MV-4-11 (cell line): Measurements from ENCODE around the gene RILPL2.
"Not testable (repeated sequence)": the region's sequence is repeated elsewhere in the genome, so short reads cannot be mapped to it uniquely, and the experiment has no call there.

Experiments
- DNase-seq: peaks from one replicate; lab custom pipeline; 2025; lab: John Stamatoyannopoulos, UW

Gene RILPL2

DNA sequence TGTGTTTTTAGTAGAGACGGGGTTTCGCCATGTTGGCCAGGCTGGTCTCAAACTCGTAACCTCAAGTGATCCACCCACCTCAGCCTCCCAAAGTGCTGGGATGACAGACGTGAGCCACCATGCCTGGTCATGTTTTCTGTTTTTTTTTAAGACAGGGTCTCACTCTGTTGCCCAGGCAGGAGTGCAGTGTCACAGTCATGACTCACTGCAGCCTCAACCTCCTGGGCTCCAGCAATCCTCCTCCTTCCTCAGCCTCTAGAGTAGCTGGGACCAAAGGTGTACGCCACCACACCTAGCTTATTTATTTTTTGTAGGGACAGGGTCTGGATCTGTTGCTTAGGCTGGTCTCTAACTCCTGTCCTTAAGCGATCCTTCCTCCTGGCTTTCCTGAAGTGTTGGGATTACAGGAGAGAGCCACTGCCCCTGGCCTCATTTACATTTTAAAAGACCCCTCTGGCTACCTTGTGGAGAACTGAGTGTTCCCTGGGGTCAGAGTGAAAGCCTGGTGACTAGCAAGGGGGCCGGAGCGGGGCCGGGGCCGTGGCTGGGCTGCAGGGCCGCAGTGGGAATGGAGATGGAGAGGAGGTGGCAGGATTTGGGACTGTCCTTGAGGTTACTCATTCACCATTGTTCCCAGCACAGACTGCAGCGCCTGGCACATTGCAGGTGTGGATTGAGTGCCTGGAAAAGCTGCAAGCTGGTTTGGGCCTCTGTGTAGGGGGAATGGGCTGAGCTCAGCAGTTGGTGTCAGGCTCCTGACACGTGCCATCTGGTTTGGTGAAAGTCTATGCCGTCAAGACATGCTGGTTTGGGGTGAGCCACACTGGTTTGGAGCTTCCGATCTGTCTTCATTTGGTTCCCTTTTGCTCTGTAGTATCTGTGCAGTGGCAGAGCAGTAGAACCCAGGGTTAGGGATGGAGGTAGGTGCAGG, 34.5 kb downstream of the RILPL2 start:
- peak; percentile 48 for DNase-seq

DNA sequence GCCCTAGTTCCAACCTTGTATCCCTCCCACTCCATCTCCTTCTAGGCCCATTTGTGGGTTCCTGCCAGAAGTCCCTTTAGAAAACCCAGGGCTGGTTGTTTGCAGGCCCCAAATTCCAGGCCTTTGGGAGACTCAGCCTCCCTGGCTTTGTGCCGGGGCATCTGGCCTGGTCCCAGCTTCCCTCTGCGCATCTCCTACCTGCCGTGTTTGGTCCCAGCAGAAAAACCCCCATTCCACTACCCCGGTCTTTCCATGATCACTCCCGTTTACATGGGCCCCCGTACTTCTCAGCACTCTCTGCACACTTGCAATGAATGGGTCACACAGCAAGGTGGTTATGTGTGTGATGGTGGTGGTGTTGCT, 37.2 kb downstream of the RILPL2 start:
- DNase-seq, result no peak

DNA sequence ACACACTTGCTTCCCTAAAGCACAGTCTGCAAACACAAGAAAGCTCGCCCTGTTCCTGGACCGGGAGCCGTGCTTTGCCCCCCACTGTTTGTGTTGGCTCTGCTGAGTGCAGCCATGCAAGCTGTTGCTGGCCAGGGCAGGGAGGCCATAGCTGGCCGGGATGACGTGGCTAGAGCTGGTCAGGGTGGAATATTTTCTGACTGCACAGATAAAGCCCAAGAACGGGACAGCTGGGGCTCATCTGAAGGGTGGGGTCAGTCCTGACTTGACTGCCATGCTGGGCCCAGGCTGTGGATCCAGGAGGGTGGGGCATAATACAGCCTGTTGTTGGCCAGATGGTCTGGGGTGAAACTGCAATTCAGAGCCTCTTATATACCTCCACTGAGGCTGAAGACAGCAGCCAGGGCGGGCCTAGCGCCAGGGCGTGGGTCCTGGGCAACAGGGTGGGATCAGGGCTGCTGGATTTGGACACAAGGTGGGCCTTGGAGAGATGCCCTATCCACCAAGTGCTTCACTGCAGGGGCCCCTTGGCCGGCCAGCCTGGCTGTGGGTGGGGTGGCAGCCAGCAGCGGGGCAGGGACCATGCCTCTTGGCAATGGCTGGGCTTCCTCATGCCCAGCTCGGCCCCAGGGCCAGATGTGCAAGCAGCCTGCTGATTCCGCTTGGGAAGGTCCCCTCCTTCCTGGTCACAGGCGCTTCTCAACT, 37.8 kb downstream of the RILPL2 start:
- DNase-seq, result no peak

DNA sequence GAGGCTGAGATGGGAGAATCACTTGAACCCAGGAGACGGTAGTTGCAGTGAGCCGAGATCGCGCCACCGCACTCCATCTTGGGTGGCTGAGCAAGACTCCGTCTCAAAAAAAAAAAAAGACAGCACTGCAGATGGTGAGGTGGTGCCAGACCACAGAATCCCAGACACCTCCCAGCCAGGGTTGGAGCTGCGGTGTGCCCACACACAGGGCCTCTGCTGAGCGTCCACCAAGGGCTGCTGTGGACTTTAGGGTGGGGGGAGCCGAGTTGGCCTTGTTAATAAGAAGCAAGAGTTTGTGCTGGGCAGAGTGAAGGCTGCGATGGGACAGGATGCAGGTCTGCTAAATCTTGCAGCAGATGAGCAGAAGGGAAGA, 38.3 kb downstream of the RILPL2 start:
- no peak for DNase-seq

DNA sequence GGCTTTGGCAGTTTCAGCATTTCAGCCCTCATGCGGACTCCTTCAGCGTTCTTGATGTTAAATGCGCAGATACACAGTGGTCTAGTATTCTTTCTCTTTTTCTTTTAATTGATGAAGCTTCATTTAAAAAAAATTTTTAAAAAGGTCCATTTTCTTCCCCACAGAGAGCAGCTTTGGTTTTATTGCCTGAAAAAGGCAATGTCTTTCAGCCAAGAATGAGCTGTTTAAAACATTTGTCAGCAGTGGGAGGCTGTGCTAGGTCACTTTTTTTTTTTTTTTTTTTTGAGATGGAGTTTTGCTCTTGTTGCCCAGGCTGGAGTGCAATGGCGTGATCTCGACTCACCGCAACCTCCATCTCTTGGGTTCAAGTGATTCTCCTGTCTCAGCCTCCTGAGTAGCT, 39.1 kb downstream of the RILPL2 start:
- DNase-seq, result no peak

DNA sequence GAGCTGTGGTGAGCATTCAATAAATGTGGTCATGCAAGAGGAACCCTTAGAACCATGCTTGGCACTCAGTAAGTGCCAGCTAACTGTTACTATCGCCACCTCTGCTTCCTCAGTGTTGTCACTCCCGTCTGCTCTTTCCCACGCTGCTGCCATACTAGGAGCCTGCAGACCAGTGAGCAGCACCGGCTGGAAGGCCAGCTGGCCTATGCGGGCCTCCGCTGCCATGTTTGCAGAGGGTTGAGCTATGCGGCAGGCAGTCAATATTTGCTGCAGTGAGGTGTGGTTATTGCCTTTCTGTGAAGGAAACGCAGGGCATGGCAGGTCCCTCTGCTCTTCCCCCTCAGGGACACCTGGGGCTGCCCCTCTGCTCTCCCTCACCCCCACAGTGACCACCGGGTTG, 39.5 kb downstream of the RILPL2 start:
- DNase-seq, result no peak

DNA sequence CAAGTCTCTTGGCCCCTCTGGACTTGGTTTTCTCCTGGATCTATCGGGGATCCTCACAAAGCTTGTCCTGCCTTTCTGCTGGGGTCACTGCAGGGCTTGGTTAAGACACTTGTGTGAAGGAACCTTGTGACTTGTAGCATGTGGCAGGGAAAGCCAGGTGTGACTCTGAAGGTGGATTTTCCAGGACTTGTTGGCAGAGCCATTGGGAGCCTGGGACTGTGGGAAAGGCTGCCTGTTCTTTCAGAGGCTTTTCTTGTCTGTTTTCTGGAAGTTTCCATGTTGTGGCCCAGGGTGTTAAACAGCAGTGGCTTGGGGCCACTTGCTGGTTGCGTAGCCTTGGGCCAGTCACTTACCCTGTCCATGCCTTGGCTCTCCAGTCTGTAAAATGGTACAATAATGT, 39.9 kb downstream of the RILPL2 start:
- no peak for DNase-seq

DNA sequence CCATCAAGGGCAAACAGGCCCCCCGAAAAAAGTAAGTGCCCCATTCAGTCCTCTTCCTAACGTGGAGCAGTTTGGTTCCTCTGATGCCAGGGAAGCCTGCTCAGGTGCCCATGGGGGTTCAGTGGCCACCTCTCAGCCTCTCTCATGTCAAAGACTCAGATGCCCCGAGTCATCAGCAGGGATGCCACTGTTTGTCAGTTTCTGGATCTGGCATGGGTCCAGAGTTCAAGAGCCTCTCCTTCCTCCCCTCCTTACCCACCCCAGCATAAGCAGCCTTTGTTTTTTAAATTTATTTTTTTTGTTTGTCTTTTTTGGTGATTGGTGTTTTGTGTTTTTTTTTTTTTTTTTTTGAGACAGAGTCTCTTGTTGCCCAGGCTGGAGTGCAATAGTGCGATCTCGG, 41.2 kb downstream of the RILPL2 start:
- DNase-seq, result no peak

DNA sequence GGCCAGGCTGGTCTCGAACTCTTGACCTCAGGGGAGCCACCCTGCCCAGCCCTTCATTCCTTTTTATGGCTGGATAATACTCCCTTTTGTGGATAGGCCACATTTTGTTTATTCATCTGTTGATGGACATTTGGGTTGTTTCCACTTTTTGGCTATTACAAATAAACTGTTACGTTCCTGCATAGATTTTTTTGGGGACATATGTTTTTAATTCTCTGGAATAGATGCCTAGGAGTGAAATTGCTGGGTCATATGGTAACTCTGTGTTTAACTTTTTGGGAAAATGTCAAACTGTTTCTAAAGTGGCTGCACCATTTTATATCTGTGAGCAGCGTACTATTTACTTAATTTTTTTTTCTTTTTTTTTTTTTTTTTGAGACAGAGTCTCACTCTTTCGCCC, 42.7 kb downstream of the RILPL2 start:
- DNase-seq, result no peak

DNA sequence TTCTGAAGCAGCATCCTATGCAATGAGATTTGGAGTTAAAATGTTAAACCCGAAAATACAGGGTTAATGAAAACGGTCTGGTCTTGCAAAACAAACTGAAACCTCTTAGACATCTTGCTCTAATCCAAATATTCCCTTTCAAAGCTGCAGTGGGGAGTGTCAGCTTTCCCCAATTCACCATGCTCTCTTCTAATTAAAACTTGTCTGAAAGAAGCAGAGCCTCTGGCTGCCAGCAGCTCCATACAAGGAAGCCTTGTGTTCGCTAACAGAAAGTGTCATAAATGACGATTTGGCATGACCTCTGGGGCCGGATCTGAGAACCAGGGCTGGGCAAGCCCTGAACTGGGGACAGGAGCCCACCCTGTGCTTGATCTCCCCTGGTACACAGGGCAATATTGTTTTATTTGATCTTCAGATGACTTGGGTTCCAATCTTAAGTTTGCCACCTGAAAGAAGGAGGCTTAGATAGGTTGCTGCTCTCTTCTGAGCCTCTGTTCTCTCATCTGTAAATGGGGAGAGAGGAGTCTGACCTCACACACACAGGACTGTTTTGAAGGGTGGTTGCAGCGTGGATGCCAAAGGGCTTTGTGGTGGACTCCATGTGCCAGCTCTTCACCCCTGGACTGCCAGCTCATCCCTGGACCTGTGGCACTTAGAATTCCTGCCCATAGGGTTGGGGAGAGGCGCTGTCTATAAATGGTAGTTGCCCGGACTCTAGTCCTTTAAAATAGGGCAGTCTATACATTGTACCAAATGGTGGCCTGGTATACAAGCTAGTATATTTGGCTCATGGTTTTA, 44.7 kb downstream of the RILPL2 start:
- DNase-seq, result no peak

DNA sequence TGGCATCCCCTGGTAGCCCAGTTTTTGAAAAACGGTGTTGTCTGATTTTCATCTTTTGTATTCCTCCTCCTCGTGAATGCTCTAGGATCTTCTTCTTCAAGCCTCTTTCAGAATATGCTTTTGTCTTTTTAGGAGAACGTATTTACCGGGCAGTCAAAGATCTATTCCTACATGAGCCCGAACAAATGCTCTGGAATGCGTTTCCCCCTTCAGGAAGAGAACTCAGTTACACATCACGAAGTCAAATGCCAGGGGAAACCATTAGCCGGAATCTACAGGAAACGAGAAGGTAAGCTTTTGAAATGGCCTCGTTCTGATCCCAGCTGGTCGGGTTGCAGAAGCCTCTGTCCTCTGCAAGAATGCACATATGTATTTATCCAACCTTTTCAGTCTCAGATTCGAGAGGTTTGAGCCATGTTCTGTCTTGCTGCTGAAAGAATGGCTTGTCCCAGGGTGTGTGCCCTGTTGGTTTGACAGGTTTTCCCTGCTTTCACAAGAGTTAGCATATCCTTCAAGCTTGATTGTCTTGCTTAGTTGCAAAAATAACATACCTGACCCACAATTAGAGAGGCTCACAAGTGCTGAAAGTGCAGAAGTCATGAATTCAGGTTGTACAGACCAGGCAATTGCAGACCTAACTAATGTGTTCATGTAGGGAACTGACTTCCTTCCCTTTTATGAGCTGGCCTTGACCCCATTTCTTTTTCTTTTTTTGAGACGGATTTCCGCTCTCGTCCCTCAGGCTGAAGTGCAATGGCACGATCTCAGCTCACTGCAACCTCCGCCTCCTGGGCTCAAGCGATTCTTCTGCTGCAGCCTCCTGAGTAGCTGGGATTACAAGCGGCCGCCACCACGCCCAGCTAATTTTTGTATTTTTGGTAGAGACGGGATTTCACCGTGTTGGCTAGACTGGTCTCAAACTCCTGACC, 45.7 kb downstream of the RILPL2 start:
- DNase-seq, result no peak

DNA sequence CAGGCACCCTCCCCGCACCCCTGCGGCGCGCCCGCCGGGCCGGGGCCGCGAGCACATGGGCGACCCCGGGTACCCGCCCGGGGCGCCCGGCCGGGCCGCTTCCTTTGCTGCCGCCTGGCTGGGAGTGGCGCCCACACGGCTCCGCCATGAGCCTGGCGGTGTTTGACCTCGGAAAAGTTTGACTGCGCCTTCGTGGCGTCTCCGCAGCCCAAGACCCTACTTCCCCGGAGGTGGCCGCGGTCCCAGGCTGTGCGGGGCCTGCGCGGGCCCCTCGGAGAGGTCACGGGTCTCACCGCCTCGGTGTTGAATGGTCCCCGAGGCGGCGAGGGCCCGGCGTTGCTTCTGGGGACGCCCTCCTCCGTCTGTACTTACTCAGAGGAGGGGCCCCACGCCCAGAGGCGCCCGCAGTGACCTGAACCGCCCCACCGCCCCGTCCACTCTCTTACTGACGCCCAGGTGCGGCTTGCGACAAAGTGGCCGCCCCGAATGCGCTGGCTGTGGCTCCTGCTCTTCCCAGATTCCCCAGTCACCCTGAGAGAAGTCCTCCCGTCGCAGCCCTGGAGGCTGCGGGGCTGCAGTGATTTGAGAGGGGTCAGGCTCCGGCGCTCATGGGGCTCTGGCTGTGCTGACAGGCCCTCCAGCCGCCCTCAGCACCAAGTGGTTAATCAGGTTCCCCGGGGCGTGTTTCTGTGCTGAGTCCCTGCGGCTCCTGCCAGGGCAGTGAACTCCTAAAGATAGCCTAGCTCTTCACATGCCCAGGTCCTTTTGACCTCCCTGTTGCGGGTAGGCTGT, 46.7 kb downstream of the RILPL2 start:
- DNase-seq, result no peak

DNA sequence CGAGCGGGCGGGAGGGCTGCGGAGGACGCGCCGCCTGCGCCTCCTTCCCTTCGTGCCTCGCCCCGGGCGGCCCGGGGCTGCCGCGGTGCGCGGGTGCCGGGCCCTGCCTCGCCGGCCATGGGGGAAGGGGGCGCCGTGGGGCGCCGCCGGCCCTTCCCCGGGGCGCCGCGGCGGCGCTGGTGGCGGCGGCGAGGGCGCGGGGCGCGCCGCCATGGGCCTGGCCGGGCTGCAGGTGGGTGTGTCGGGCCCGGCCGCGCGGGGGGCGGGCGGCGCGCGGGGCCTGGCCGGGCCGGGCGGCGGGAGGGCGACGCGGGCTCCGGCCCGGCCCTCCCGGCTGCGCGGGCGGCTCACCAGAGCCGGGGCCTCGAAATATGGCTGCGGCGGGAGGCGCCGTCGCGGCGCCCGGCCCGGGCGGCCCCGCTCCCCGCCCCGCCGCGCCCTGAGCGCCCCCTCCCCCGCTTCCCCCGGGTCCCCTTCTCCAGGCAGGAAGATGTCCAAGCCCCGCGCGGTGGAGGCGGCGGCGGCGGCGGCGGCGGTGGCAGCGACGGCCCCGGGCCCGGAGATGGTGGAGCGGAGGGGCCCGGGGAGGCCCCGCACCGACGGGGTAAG, 47.4 kb downstream of the RILPL2 start:
- DNase-seq, result no peak

DNA sequence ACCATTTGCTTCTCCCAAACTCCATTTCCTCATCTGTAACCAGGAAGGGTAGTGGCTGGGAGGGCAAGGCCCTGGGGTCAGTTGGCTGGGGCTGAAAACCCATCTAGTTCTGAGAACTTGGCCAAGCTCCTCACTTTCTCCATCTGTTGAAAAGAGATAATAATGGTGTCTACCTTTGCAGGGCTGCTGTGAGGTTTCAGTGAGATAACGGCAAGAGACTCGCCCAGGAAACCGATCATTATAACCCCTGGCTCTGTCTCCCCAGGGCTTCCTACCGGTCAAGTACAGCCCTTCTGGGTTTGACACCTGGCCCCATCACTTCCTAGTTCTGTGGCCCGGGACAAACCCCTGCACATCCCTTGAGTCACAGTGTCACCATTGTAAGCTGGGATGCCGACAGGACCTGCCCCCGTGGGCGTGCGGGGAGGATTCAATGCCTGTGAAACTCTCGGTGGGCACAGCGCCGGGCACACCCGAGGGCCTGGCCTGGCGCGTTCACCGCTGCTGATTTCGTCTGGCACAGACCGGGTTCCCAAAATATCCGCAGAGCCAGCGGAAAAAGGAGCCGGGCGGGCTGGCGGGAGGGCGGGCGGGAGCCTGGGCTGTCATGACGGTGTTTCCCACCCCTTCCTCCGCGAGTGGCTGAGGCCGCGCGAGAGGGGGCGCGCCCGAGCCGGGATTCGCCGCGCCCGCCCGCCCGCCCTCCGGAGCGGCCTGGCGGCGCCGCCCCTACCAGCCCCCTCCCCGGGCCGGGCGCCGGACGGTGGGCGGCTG, 48.1 kb downstream of the RILPL2 start:
- peak; percentile 23 for DNase-seq

DNA sequence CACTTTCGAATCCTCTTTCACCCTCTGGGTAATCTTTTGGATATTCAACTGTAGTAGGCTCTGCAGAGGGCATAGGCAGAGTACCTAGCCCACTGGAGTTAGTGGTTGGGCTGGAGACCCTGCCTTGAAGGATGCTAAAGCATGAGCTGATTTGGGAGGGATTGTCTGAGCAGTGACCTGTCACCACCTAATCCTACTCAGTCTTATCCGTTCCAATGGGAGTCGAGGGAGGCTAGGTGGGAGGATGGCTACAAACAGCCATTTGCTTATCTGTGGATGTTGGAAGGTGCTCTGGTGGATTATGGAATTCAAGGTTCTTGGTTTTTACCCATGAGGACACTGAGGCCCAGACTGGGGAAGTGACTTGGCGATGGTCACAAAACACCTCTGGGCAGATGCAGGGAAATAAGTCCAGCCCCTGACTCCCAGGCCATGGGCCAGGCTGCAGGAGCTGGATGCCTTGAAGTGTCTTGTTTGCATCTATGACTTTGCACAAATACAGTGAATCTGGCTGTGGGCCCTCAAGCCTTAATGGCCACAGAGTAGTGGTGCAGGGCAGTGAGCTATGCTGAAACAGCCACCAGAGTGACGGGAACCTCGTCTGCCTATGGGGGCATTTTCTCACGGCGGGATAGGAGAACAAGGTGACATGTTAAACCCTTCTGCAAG, 48.8 kb downstream of the RILPL2 start:
- DNase-seq, result no peak

DNA sequence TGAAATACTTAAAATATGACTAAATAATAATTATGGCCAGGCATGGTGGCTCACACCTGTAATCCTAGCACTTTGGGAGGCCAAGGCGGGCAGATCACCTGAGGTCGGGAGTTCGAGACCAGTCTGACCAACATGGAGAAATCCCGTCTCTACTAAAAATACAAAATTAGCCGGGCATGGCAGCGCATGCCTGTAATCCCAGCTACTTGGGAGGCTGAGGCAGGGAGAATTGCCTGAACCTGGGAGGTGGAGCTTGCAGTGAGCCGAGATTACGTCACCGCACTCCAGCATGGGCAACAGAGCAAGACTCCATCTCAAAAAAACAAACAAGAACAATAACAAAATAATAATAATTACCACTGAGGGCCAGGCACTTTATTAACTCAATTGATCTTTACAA, 50.9 kb downstream of the RILPL2 start:
- DNase-seq, result not testable (repeated sequence)

DNA sequence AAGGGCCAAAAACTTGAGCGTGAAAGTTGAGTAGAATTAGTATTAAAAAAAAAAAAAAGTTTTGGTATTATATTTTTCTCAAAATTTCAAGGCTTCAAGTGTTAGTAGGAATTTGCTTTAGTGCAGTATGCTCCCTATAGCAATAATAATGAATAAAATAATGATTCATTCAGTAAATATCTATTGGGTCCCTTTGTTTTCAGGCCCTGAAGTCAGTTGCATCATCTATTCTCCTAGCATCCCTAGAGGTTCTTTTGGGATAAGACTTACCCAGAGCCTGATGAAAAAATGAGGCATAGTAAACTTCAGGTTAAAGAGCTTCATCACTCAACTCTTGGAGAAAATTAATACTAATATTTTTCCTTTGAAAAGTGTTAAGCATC, 51.5 kb downstream of the RILPL2 start:
- no peak for DNase-seq

DNA sequence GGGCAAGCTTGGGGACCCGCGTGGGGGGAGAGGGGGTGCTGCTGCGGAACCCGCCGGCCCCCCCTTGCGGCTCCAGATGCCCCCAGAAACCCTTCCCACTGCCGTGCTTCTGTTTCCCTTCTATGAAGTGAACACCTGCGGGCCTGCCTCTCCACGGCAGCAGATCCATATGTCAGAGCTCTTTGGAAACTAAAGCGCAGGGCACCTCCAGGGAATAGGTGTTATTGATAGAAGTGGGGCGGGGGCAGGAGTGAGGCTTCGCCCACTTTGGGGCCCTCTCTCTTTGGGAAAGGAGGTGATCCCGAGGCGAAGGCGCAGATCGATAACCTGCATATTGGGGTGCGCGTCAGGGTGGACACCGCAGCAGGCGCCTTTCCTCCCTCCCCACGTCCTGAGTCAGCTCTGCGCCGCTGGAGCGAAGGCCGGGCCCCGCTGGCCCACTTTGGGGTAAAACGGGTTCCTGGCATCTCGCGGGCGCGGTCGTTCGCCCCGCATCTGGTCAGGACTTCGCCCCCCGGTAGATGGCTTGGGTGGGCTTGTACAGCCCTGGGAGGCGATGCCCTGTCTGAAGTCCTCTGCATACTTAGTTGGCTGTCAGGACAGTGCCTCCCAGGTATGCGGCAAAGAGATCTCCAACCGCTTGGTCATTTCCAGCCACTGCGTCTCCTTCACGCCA, 52.0 kb downstream of the RILPL2 start:
- DNase-seq, result no peak
